ENCODE measurements around the gene GIMAP2.
"Not testable (repeated sequence)": the region's sequence is repeated elsewhere in the genome, so short reads cannot be mapped to it uniquely, and the experiment has no call there.

GIMAP2 gene

DNA sequence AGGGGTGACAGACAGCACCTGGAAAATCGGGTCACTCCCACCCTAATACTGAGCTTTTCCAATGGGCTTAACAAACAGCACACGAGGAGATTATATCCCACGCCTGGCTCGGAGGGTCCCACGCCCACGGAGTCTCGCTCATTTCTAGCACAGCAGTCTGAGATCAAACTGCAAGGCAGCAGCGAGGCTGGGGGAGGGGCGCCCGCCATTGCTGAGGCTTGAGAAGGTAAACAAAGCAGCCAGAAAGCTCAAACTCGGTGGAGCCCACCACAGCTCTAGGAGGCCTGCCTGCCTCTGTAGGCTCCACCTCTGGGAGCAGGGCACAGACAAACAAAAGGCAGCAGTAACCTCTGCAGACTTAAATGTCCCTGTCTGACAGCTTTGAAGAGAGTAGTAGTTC lies 6.9 kb upstream of the GIMAP2 start:
- DNase-seq, result not testable (repeated sequence)

DNA sequence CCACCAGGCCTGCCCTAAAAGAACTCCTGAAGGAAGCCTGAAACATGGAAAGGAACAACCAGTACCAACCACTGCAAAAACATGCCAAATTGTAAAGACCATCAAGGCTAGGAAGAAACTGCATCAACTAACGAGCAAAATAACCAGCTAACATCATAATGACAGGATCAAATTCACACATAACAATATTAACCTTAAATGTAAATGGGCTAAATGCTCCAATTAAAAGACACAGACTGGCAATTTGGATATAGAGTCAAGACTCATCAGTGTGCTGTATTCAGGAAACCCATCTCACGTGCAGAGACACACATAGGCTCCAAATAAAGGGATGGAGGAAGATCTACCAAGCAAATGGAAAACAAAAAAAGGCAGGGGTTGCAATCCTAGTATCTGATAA lies 5.1 kb upstream of the GIMAP2 start:
- not testable (repeated sequence) for DNase-seq

DNA sequence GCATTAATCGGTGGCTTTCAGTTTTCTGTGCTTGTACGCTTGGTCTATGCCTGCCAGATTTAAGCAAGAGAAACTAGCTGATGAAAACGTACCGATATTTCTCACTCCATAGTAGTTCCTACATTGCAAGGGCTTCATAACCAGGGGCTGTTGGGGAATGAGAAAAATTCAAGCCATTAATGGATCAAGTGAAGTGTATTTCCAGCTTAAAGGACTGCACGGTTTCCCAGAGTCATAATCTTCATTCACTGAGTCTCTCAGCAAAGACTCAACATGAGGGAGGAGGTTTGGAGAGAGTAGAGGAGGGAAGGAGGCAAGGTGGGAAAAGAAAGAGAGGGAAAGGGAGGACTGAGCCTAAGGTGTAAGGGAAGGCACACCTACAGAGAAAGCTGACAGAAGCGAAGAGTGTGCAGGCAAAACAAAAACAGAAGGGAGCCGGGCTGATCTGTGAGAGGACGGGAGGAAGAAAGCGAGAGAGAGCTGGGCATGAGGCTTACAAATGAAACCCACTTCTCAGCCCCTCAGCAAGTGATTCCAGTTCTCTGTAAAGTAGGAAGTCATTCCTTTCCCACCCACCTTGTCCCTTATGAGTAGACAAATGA lies 625 bp downstream of the GIMAP2 start:
- DNase-seq, result no peak

DNA sequence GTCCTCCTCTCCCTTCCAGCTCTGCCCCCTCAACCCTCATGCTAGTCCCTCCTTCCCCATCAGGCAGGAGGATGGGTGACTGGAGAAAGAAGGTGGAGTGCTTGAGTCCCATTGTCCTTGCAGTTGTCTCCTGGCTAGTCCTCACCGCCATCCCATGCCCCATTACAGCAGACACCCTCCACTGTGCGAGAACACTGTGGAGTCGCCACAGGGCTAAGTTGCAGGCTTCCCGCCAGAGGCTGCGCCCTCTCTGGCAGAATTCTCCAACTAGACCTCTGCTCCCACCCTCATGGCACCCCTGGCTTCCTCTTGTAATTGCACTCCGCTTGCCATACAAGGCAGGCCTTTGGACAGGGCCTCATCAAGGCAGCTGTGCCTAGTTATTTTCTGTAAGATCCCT lies 3.1 kb downstream of the GIMAP2 start:
- no peak for DNase-seq

DNA sequence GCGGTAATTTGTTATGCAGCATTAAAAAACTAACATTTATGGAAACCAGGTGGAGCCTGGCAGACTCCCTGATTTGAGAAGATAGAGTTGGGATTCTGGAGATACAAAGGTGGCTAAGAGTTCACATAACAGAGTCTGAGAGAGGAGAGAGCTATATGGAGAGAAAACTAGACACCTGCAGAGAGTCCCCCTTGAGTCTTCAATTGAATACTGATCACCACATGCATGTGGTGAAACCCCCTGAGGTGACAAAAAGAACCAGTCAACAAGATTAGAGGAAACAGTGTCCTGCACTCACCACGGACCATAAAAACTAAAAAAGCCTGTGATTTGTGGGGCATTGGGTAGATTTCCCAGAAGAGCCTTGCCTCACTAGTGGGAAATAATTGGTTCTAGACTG lies 10.1 kb downstream of the GIMAP2 start:
- no peak for DNase-seq

DNA sequence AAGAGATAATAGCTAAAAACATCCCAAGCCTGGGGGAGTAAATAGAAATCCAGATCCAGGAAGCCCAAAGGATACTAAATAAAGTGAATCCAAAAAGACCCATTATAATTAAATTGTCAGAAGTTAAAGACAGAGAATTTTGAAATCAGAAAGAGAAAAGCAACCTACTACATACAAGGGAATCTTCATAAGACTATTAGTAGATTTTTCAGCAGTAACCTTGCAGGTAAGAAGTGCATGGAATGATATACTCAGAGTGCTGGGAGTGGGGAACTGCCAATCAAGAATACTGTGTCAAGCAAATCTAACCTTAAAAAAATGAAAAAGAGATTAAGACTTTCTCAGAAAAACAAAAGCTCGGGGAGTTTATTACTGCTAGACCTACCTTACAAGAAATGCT lies 17.7 kb downstream of the GIMAP2 start:
- DNase-seq, result no peak

DNA sequence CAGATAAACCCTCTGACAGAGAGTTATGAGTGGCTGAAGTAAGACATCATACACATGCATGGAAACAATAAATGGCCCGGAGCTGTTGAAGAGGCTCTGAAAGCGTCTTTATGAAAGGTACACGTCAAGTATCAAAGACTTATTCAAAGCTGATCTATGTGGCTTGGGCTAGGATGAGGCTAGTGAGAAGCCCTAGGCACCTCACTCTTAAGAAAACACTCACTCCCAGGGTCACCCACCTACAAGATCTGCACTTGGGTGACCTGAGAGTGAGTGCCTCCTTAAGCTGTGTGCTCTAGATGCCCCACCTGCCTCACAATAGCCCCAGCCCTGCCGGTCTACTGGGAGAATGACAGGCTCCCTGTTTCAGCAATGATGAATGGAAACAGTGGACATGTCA lies 29.8 kb downstream of the GIMAP2 start:
- no peak for DNase-seq

DNA sequence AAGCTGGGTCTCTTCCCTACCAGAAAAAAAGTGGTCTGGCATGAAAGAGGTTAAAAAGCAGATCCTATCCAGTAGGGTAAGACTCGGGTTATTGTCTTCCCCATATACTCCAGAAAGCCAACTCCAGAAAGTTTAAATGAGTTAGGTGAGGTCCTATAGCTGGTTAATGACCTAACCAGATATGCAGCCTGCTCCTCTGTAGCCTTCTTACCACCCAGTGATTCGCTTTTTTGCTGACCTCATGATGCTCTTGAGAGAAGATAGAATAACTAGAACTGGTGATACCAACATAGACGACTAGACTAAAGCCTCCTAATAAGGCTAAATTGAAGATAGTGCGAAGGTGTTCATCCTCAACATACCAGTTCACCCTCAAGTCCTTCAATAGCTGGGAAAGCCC lies 30.2 kb downstream of the GIMAP2 start:
- DNase-seq, result no peak

DNA sequence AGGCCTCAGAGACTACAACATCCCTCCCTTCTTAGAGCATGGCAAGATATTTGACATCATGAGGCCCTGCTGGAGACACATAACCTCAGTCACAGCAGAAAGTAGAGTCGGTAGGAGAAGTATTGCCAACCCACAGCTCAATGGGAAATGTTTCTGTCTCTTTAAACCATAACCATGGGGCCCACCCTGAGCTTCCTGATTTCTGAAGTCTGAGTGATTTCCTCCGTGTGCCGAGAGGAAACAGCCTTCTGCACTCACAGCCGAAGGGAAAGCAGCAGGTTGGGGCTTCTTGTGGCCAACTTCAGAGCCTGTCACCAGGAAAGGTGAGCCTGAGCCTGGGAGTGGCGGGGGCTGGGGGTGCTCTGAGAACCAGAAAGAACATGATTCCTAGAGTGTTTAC lies 30.9 kb downstream of the GIMAP2 start, which contains the start of gene GIMAP1:
Gene GIMAP1 (plus strand): TSS at position 246 of the 400 bp plus-strand sequence. CDS start 2,435 bp downstream, outside the sequence.
- DNase-seq, result no peak

DNA sequence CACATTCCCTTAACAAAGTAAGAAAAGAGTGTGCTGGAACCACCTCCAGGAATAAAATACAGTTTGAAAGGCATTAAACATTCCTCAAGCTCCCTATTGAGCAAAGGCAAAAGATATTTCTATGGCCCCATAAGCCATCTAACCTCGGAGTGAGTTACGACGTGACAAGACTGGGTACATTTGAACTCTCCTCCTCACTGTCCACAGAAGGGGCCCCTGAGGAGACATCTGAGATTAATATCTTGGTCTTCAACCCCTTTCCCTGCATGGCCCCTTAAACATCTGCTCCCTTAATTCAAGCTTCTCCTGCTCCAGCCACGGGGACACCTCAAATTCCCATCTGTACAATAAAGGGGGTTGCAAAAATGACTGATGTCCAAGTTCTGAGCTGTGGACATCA lies 31.4 kb downstream of the GIMAP2 start:
- DNase-seq, result no peak

DNA sequence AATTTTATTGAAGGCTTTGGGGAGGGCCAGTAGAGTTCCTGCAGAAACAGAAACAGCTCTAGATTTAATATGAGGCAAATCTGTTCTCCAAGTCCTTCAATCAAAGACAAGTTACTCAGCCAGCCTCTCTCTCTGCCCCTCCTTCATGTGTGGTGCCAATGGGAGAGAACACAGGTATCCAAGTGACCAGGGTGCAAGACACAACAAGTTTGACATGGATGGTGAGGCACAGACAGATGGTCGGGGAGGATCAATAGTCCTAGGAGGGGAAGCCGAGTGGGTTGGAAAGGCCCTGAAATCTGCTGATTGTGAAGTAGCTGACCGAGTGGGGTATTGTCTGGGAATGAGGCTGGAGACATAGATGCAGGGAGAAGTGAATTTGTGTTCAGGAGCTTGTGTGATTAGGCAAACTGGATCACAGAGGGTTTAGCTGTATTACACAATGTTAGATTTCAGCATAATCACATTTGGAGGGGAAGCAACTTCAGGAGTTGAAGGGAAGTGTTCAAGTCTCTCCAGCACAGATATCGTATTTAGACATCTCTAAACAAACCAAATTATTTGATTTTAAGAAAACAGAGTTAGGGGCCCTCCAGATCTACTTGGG lies 32.4 kb downstream of the GIMAP2 start:
- DNase-seq, result no peak

DNA sequence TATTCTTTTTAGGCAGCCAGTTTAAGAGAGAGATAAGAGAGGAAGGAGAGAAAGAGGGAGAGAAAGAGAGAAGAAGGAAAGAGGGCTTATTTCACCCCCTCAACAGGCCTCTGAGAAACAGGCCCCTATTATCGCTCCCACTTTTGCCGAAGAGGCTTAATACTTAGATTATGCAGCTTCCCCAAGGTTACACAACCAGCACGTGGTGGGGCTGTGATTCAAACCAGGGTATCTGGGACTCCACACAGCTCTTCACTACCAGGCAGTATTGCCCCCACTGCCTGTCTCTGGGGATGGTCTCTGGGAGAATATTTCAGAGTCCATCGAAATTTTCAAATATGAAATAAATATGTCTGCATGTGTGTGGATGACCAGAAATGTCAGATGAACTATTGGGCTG lies 33.9 kb downstream of the GIMAP2 start:
- no peak for DNase-seq

DNA sequence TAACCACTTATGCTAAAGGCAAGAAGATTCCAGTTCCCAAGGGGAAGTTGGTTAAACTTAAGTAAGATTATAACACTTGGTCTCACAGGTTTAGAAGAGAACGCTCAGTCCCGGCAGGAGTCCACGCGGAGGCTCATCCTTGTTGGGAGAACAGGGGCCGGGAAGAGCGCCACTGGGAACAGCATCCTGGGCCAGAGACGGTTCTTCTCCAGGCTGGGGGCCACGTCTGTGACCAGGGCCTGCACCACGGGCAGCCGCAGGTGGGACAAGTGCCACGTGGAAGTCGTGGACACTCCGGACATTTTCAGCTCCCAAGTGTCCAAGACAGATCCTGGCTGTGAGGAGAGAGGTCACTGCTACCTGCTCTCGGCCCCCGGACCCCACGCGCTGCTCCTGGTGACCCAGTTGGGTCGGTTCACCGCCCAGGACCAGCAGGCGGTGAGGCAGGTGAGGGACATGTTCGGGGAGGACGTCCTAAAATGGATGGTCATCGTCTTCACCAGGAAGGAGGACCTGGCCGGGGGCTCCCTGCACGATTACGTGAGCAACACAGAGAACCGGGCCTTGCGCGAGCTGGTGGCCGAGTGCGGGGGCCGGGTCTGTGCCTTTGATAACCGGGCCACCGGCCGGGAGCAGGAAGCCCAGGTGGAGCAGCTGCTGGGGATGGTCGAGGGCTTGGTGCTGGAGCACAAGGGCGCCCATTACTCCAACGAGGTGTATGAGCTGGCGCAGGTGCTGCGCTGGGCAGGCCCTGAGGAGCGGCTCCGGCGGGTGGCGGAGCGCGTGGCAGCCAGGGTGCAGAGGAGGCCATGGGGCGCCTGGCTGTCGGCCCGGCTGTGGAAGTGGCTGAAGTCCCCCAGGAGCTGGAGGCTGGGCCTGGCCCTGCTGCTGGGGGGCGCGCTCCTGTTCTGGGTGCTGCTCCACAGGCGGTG lies 34.7 kb downstream of the GIMAP2 start:
- no peak for DNase-seq

DNA sequence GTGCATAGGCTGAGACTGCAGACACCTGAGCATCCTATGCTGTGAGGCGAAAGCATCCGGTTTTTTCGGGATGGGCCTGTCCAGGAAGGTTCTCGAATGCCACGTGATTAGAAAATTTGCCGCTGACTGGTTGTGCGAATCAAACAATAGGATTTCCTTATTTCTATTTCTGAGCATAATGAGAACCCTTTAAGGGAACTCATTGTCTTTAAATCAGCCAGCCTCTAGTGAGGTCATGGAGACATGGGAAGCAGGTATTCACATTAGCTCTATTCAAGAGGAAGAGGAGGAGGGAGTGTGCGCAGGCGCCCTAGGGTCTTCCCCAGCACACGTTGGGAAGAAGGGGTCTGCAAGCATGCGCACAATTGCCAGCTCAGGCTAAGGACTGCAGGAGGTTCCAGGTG lies 36.5 kb downstream of the GIMAP2 start:
- no peak for DNase-seq

DNA sequence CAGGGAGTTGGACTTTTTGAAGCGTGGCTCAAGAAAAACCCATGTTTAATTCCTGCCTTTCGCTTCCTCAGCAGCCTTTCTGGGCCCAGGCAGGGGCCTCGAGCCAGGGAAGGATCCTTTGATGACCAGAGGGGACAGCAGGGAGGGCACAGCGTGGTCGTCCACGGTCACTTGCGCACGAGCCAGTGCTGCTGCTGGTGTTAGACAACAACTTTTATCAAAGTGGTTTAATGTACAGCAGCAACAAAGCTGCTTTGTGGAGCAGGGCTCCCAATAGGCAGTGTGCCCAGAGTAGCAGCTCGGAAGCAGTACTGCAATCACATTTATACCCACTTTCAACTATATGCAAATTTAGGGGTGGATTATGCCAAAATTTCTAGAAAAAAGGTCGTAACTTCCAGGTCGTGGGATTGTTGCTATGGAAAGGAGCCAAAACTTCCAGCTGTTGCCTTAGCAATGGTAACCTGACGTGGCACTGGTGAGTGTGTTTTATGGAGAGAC lies 37.0 kb downstream of the GIMAP2 start:
- DNase-seq, result no peak

DNA sequence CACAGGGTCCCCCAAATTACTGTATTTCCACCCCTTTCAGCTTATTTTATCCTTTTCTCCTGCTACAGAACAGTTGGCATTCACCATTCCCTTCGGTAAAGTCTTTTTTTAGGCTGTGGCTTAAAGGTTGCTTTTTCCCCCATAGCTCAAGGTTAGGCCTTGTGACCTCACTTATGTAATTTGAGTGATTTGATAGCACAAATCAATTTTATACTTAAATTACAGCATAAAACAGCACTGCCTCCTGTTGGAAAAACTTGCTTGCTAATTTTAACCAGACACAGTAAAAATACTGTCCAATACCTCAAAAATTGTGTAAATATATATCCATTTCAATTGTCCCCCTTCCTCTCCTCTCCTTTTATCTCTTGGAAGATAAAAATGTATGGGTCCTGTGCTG lies 38.0 kb downstream of the GIMAP2 start:
- no peak for DNase-seq

DNA sequence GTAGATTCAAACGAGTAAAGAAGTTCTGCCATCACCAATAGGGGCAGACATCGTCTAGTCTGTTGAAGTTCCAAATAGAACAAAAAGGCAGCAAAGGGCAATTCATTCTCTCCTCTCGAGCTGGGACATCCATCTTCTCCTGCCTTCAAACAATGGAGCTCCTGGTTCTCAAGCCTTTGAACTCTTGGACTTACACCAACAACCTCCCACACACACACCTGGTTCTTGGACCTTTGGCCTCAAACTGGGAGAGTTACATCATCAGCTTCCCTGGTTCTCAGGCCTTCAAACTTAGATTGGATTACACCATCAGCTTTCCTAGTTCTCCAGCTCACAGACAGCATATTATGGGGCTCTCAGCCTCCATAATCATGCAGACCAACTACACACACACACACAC lies 41.9 kb downstream of the GIMAP2 start:
- no peak for DNase-seq

DNA sequence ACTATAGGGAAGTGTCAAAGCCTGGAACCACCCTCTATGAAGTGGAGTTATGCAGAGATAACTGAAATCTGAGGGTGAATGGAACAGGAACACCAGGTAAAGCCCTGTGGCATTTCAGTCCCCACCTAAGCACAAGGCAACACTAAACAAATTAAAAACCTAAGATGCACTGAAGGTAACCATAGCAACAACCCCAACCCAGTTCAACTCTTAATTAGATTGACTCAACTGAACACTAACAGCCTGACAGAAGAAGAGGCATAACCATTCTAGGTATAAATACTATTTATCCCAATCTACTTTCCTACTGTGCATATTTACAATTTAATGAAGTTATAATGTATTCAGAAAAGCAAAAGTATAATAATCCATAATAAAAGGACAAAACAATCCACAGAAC lies 42.5 kb downstream of the GIMAP2 start:
- no peak for DNase-seq

DNA sequence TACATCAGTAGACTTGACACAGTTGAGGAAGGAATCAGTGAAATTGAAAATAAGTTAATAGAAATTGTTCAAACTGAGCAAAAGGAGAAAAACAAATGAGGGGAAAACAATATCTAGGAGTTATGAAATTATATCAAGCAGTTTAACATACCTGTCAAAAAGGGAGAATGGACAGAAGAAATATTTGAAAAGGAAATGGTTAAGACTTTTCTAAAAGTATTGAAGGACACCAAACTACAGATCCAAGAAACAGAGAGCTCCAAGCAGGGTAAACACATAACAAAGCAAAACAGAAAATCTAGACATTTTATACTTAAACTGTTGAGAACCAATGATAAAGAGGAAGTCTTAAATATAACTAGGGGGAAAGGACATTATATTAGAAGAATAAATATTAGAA lies 43.1 kb downstream of the GIMAP2 start:
- DNase-seq, result no peak

DNA sequence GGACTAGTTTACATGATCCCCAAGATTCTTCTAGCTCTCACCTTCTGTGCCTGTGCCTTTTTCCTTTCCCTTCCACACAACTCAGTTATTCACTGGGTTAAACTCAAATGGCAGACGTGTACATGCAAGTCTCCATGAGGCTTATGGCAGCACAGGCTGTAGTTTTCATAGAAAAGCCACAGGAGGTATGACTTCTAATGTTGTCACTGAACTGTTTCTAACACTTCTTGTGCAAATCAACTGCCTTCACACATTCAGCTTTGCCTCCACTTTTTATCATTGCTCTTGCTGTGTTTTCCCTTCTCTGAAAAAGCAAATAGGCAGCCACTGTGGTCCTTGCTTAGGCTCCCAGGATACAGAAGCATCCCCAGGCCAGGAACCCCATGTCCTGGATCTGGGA lies 46.4 kb downstream of the GIMAP2 start:
- no peak for DNase-seq

DNA sequence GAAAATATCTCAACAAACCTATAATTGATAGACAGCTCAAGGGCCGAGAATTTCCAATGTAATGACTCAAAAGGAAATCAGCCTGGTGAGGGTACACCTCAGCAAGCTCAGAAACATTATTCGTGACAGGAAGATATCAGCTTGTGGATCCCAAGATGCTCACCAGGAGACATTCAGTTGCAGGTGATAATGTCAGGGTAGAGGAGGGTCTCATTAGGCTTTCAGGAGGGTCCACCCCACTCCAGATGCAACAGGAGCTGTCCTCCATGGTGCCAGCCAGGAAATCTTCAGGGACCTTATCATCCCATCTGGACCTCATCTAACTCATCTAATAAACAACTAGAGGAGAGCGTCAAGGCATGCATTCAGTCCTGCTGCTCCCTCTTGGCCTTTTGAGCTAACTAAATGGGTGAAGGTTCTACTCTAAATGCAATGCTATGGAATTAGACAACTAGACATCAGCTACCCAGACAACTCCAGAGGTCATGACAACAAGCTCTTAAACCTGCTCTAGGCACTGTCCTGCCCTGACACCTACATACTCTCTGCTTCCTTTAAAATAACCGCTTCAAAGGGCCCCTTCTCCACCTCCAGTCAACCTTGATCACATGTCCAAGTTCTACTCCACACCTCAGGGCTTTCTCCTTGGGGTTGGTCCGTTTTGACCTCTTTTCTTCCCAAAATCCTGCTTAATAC lies 47.4 kb downstream of the GIMAP2 start:
- DNase-seq, result no peak

DNA sequence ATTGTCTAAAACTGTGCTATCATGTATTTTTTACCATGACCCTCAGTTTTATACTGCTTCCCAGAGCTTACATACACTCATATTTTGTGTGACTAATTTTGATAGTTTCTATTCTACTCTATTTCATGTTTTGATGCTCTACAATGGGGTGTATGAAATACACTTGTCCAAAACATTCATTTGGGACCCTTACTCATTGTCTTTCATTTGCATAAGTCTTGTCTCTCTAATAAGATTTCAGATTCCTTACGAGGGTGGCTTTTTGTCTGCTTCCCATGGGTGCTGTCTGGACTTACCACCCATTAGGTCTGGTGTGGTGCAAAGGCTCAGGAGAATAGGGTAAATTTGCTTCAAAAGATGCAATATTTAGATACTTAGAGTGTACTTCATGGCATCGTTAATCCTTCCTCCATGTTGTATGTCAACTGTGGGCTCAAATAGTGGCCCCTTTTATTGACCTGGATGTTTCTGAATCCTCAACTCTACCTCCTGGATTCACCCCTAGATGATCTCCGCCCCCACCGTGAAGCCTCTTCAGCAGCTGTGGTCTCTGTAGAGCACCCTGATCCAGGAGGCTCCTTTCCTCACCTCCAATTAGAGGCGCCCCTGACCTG lies 48.1 kb downstream of the GIMAP2 start:
- DNase-seq, result no peak

DNA sequence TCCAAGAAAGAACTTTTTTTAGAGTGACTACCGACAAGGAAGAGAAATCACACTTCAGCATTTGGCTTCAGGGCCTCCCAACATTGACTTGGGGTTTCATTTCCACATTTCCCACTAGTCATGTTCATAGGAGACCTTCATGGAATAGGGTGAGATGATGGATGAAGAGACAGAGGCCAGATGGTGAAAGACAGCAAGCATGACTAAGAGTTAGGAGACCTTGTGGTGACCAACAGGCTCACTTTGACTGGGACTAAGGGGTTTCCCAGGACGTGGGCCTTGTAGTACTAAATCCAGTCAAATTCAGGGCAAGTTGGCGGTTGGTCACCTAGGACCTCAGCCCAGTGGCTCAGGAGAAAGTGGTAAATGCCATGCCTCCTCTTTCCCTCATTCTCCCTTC lies 48.7 kb downstream of the GIMAP2 start:
- DNase-seq, result no peak

All from kidney glomerular epithelial cell (primary cell).